ENCODE results near the gene HNRNPDL.
"Not testable (repeated sequence)": the region's sequence is repeated elsewhere in the genome, so short reads cannot be mapped to it uniquely, and the experiment has no call there.

GRCh38 chr4:82390061-82390460 is 40.2 kb downstream of the HNRNPDL start:
- not testable (repeated sequence) for TF ChIP-seq CTCF (IDR thresholded peaks at IDR 0.05; ENCODE audit: insufficient read depth, low read length); GABPA (IDR thresholded peaks at IDR 0.05; ENCODE audit: low read depth); POLR2AphosphoS5 (IDR thresholded peaks at IDR 0.05; ENCODE audit: low read depth); REST (IDR thresholded peaks at IDR 0.05; ENCODE audit: insufficient replicate concordance, low read depth)

Data from HL-60 (cell line).